GM20000 (cell line): ENCODE data around the gene NLGN1.

Experiments used
- DNase-seq: peaks from one replicate; pipeline ENCODE4 v3.0.0; 2012; ENCODE audit warnings: low spot score
- TF ChIP-seq, protein P1 (sequence below): IDR thresholded peaks from 2 replicates; pipeline ENCODE4 v1.5.1; 2012; ENCODE audit warnings: mild to moderate bottlenecking, control low read depth; ENCODE audit errors: extremely low read depth, missing control alignments

Gene NLGN1

DNA sequence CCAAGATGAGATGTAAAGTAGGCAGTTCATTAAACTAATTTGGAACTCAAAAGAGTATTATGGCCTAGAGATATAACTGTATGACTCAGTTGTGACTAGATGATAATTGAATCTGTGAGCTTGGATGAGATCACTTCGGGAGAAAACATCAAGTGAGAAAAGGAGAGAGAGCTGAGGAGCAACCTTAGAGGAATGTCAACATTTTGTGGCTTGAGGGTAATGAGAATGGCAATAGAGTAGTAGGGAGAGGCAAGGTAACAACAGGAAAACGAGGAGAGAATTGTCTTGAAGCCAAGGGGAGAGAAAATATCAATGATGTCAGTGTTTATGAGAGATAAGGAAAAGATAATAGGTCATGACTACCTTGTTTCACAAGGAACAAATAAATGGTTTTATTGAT is 580.2 kb downstream of the NLGN1 start:
- no peak for DNase-seq
- TF ChIP-seq, protein P1, sequence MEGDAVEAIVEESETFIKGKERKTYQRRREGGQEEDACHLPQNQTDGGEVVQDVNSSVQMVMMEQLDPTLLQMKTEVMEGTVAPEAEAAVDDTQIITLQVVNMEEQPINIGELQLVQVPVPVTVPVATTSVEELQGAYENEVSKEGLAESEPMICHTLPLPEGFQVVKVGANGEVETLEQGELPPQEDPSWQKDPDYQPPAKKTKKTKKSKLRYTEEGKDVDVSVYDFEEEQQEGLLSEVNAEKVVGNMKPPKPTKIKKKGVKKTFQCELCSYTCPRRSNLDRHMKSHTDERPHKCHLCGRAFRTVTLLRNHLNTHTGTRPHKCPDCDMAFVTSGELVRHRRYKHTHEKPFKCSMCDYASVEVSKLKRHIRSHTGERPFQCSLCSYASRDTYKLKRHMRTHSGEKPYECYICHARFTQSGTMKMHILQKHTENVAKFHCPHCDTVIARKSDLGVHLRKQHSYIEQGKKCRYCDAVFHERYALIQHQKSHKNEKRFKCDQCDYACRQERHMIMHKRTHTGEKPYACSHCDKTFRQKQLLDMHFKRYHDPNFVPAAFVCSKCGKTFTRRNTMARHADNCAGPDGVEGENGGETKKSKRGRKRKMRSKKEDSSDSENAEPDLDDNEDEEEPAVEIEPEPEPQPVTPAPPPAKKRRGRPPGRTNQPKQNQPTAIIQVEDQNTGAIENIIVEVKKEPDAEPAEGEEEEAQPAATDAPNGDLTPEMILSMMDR = no peak

DNA sequence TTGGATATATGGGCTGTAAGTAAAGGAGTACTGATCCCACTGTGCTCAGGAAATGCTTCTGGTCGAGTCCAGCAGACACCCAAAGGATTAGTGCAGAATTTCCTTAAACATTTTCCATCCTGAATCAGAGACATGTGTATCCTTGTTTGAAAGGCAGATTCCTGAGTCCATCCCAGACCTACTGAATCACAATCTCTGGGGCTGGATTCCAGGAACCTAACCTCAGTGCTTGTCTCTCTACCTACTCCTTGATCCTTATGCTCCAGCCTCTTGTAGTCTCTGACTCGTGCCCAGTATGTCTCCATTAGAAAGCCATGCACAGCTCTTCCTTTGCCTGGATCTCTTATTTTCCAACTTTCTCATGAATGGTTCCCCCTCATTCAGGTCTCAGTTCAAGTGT is 585.8 kb downstream of the NLGN1 start:
- no peak for DNase-seq
- TF ChIP-seq, protein P1 = no peak

DNA sequence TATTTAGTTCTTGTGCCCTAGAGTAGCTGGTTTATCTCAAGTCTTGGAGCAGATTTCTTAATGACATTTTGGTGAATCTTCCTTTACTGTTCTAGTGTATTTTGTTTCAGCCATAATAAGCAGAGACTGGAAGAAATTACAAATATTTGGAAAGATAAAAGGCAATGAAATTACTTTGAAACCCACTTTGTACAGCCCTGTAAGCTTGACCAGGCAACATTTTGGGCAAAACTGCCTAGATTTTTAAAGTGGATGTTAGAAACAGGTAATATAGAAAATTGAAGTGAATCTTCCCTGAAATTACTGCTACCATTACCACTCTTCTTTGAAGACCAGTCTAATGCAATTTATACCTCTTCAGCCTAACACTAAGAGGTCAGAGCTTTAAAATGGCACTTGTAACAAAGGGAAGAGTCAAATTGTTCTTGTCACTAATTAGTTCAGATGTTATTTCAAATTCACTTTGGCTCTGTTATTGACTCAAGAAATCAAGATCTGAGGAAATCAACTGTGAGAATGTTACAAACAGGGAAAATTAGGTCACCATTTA is 589.4 kb downstream of the NLGN1 start:
- TF ChIP-seq, protein P1 = no peak
- no peak for DNase-seq

DNA sequence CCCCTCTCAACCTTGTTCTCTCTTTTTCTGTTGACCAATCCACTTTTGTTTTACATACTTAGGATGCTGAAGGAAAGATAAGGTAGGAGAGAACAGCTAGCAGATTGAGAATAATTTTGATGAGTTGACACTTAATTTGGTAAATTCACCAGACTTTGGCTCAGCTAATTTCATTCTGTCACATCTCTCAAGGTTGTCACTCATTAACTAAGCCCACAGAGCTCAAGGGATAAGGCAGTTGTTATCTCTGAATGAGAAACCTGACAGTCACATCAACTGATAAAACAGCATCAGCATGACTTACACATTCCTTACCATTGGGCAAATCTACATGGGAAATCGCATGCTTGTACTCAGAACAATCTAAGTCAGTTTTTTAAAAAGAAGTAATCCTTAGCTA is 591.4 kb downstream of the NLGN1 start:
- TF ChIP-seq, protein P1 = no peak
- DNase-seq = no peak

DNA sequence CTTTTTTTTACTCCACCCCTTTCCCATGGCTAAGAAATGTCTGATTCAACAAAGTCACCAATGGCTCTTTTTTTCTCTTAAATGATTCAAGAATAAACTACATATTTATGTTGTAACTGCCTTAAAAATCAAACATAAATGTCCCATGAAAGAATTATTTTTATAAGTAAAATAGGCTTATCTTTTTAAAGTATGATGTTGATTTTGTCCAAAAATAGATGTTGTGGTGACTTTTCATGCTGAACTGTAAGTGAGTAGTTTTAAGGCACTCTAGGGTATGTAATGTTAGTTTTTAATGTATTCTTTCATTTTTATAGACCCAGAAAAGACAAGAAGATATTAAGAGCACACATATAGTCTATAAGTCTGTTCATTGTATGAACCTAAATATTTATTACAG is 594.9 kb downstream of the NLGN1 start:
- no peak for DNase-seq
- TF ChIP-seq, protein P1 = no peak

DNA sequence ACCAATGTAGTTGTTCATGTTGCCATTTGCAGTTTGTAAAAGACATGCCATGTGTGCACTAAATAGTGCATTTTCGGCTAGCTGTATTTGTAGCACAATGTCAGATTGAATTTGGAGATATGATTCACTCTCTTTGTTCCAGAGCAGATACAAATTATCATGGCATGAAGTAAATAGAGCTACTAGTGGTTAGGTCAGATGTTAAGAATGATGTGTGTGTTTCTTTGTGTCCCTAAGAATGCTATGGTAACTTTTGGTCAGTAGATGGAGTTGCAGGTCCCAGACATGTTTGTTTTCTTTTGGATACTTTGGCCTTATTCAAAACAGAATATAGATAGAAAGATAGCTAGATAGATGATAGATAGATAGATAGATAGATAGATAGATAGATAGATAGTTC is 595.8 kb downstream of the NLGN1 start:
- peak; percentile 2 for DNase-seq
- TF ChIP-seq, protein P1 = no peak

DNA sequence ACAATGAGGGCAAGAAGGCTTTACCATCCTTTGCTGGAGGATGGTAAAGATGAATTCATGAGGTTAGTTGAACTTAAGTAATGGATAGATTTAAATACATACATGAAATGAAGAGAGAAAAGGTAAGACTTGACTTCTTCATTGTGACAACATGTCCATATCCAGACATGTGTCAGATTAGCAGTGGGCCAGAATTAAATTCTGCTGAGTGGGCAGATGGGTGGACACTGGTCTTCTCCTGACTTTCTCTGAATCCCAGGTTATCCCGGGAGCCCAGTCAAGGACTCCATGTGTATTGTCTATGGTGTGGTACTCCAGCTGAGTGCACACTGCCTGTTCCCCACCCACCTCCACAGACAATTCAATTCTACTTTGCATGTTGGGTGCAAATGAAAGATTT is 603.1 kb downstream of the NLGN1 start:
- DNase-seq = no peak
- TF ChIP-seq, protein P1 = no peak
